ENCODE data around the gene SSBP1.

Gene SSBP1

GRCh38 chr7:141785706-141786552 is 47.8 kb downstream of the SSBP1 start:
- peak; percentile 33 for DNase-seq

GRCh38 chr7:141788296-141788695 is 50.1 kb downstream of the SSBP1 start:
- no peak for DNase-seq

- DNase-seq, result no peak
Observed at GRCh38 chr7:141789917-141790316, 51.8 kb downstream of the SSBP1 start, which contains the start of gene TAS2R5. TSS of gene TAS2R5 (plus strand) at chr7:141790217. CDS start at chr7:141790362, 145 bp downstream.

GRCh38 chr7:141792526-141792925 is 54.4 kb downstream of the SSBP1 start:
- DNase-seq, result no peak

Measured in NCI-H1436 (cell line).